ENCODE results near the gene BAIAP2. TPM values are rescaled to one million over a fixed set of nuclear protein-coding genes. Genes with fewer than 3 reads are reported as not detected.
A peak's percentile ranks its signal among the peaks of the same experiment; 100 is the strongest.

BAIAP2 gene
- total RNA-seq, 2 donors from 2014 or later = 14.7 to 22.7 TPM

DNA sequence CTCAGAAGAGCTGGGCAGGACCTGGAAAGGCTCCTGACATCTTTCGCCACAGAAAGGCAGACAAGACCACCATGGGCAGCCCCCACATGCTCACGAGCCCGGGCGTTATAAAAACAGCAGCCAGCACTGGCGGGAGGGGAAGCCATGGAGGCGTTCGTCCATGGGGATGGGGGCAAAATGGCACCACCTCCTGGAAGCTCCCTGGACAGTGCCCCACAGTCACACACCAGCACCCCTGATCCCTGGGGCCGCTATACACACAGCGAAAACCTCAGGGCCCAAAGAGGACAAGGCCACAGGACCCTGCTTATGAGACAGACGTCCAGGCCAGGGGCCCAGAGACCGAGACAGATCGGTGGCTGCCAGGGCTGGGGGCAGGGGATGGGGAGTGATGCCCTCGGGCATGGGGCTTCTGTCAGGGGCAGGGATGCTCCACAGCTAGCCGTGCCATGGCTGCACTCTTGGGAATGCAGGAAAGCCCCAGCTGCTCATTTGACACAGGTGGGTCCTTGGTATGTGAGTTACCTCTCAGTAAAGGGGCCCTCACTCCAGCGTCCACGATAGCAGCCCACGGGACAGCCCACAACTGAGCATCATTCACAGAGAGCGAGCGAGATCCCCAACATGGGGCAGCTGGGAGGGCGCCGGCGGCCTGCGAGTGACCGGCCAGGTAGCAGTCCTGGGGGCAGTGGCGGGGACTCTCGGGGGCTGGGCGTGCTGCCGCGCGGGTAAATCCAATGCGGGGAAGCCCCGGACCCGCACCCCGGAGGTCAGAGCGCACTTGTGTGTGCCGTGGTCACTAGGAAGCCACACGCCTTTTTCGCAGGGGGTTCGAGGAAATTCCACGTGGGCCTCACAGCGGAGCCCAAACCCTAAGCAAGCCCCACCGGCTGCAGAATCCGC is 124.0 kb downstream of the BAIAP2 start:
- TF ChIP-seq, protein P1, sequence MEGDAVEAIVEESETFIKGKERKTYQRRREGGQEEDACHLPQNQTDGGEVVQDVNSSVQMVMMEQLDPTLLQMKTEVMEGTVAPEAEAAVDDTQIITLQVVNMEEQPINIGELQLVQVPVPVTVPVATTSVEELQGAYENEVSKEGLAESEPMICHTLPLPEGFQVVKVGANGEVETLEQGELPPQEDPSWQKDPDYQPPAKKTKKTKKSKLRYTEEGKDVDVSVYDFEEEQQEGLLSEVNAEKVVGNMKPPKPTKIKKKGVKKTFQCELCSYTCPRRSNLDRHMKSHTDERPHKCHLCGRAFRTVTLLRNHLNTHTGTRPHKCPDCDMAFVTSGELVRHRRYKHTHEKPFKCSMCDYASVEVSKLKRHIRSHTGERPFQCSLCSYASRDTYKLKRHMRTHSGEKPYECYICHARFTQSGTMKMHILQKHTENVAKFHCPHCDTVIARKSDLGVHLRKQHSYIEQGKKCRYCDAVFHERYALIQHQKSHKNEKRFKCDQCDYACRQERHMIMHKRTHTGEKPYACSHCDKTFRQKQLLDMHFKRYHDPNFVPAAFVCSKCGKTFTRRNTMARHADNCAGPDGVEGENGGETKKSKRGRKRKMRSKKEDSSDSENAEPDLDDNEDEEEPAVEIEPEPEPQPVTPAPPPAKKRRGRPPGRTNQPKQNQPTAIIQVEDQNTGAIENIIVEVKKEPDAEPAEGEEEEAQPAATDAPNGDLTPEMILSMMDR (IDR thresholded peaks at IDR 0.05) = no peak
- H3K36me3 ChIP-seq = no peaks in the 10 kb centered on the region
- H3K4me3 ChIP-seq = no peak overlapping the region
- H3K27ac ChIP-seq = no peak overlapping the region
- intact Hi-C loops (cut with DNase I) = no loop called here
- H3K9me3 ChIP-seq = no peaks in the 10 kb centered on the region
- H3K27me3 ChIP-seq = peaks cover 3% of the 10 kb centered on the region
- H3K4me1 ChIP-seq = no peaks in the 10 kb centered on the region
- no peak overlapping the region for H3K9ac ChIP-seq (ENCODE audit: low read depth in 2 of 2, low read length in 2 of 2)
- no peak for DNase-seq

DNA sequence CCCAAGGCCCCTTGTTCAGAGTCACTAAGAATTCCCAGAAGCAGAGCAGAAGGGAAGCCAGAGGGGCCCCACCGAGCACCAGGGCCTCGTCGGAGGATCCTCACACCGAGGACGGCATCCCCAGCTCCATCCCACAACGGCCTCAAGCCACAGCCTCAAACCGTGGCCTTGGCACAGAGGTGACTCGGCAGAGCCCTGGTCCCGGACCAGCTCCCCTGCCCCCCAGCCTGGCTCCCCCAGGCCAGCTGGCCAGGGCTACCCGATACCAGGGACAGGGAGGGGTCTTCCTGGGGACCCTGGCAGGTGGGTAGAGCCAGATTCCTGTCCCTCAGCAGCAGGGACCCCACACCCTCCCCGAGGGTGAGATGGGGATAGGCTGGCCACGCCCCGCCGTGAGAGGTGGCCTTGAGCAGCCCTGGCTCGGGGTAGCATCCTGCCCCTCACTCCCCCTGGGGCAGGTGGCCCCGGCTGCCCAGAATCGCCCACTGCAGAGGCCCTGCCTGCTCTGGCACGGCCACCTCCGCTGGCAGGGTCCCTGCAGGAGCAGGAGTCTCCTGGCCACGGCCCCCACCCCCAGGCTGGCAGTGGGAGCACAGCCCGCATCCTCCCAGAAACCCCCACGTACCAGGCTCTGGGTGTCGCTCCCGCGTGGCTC is 124.8 kb downstream of the BAIAP2 start:
- H3K4me1 ChIP-seq = no peaks in the 10 kb centered on the region
- no peak overlapping the region for H3K9ac ChIP-seq (ENCODE audit: low read depth in 2 of 2, low read length in 2 of 2)
- H3K27me3 ChIP-seq = peaks cover 7% of the 10 kb centered on the region
- no peaks in the 10 kb centered on the region for H3K36me3 ChIP-seq
- intact Hi-C loops (cut with DNase I) = no loop called here
- DNase-seq = no peak
- H3K9me3 ChIP-seq = no peaks in the 10 kb centered on the region
- H3K27ac ChIP-seq = no peak overlapping the region
- TF ChIP-seq, protein P1 (IDR thresholded peaks at IDR 0.05) = no peak
- peak overlapping the region; percentile 5 for H3K4me3 ChIP-seq

DNA sequence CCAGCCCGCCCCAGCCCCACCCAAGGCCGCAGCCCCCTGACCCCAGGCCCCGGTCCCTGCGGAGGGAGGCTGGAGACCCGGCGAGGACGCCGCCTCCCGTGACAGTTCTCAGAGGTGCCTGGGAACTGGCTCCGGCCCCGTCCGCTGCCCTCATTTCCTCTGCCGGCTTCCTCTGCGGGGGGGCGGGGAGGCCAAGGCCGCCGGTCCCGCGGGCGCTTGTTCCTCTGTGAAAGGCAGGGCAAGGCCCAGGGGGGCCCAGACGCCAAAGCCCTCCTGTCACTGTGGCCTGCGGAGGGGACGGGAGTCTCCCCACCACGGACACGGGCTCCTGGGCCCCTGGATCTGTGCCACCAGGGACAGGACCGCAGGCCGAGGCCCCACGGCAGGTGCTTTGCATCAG is 125.4 kb downstream of the BAIAP2 start:
- no peak for DNase-seq
- Histone ChIP-seq H3K36me3 (no peaks in the 10 kb centered on the region), H3K9me3 (no peaks in the 10 kb centered on the region), H3K4me3 (peak overlapping the region; percentile 5), H3K4me1 (no peaks in the 10 kb centered on the region), H3K27me3 (peaks cover 13% of the 10 kb centered on the region), H3K9ac (ENCODE audit: low read depth in 2 of 2, low read length in 2 of 2) (no peak overlapping the region), H3K27ac (no peak overlapping the region)
- TF ChIP-seq, protein P1 (IDR thresholded peaks at IDR 0.05) = no peak
- intact Hi-C loops (cut with DNase I) = no loop called here

DNA sequence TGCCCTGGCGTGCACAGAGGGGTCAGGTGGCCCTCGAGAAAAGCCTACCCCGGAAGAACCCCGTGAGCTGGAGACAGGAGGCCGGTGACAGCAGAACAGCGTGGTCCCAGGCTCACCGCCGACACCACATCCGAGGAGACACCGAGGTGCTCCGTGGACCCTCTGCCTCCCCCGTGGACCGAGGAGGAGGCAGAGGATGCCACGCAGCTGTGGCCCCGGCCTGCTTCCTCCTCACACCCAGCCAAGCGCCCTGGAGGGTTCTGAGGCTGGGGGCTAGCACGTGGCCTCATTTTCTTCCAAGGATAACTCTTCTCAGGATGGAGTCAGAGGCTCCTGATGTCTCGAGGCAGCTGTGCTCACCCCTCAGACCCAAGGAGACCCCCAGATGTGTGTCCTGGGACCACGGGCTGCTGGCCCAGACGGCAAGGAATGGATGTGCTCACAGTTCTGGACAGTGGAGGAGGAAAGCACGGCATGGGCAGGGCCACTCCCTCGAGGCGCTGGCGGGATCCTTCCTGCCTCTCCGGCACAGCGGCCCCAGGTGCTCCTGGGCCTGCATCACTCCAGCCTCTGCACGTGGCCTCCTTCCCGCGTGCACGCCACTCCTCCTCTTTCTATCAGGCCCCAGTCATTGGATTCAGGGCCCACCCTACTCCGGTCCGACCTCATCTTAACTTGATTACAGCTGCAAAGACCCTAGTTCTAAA is 125.9 kb downstream of the BAIAP2 start:
- Histone ChIP-seq H3K27ac (no peak overlapping the region), H3K36me3 (no peaks in the 10 kb centered on the region)

DNA sequence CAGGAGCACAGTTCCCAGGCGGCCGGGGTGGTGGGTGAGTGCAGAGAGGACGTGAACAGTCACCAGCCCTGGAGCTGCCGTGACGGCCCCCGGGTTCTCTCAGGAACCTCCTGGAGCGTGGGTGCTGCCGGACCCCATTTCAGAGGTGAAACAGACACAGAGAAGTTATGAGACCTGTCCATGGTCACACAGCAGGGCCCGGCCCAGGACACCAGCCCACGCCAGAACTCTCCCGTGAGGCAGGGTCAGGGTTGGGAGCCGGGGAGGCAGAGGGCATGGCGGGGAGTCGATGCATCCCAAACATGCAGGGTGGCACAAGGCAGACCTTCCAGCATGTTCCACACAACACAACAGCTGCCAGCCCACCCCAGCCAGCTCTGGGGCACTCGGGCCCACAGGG is 126.6 kb downstream of the BAIAP2 start:
- Histone ChIP-seq H3K27me3 (peaks cover 19% of the 10 kb centered on the region), H3K36me3 (no peaks in the 10 kb centered on the region), H3K9me3 (no peaks in the 10 kb centered on the region), H3K4me1 (no peaks in the 10 kb centered on the region), H3K4me3 (no peak overlapping the region), H3K27ac (no peak overlapping the region), H3K9ac (ENCODE audit: low read depth in 2 of 2, low read length in 2 of 2) (no peak overlapping the region)
- TF ChIP-seq, protein P1 (IDR thresholded peaks at IDR 0.05) = no peak
- intact Hi-C loops (cut with DNase I) = no loop called here
- DNase-seq = no peak

More for the DNA sequence above, 125.9 kb downstream of the BAIAP2 start:
- no peak for DNase-seq
- Histone ChIP-seq H3K4me3 (no peak overlapping the region), H3K4me1 (no peaks in the 10 kb centered on the region), H3K9me3 (no peaks in the 10 kb centered on the region), H3K9ac (ENCODE audit: low read depth in 2 of 2, low read length in 2 of 2) (no peak overlapping the region), H3K27me3 (peaks cover 18% of the 10 kb centered on the region)
- intact Hi-C loops (cut with DNase I) = no loop called here
- TF ChIP-seq, protein P1 (IDR thresholded peaks at IDR 0.05) = no peak
